Stimulated activated CD4-positive, alpha-beta T cell treated with anti-CD3 and anti-CD28 coated beads, Interleukin-1b, Interleukin-23, amount 100 ng/mL, for 48 hours (primary cell): ENCODE data around the gene MPLKIP.
"Not testable (repeated sequence)": the region's sequence is repeated elsewhere in the genome, so short reads cannot be mapped to it uniquely, and the experiment has no call there.

Experiments
- DNase-seq: peaks from one replicate; pipeline ENCODE4 v3.0.0-alpha.2; 2020

MPLKIP gene

GRCh38 chr7:40122940-40123254 is 11.5 kb downstream of the MPLKIP start:
- DNase-seq, result no peak

- not testable (repeated sequence) for DNase-seq
These were observed 12.1 kb downstream of the MPLKIP start for GRCh38 chr7:40122100-40122939.

GRCh38 chr7:40120020-40120419 is 14.4 kb downstream of the MPLKIP start:
- no peak for DNase-seq

GRCh38 chr7:40118201-40118600 is 16.2 kb downstream of the MPLKIP start:
- DNase-seq, result not testable (repeated sequence)

GRCh38 chr7:40117199-40117598 is 17.2 kb downstream of the MPLKIP start:
- not testable (repeated sequence) for DNase-seq

- no peak for DNase-seq
These were observed 18.5 kb downstream of the MPLKIP start for GRCh38 chr7:40115936-40116335.

- DNase-seq, result no peak
These were observed 28.4 kb downstream of the MPLKIP start for GRCh38 chr7:40105879-40106473.

GRCh38 chr7:40102897-40103296 is 31.5 kb downstream of the MPLKIP start:
- no peak for DNase-seq

- no peak for DNase-seq
These were observed 33.2 kb downstream of the MPLKIP start for GRCh38 chr7:40101201-40101600.

- no peak for DNase-seq
These were observed 34.6 kb downstream of the MPLKIP start for GRCh38 chr7:40099837-40100236.

- no peak for DNase-seq
These were observed 35.6 kb downstream of the MPLKIP start for GRCh38 chr7:40098810-40099209.

GRCh38 chr7:40097728-40098127 is 36.7 kb downstream of the MPLKIP start:
- DNase-seq, result no peak

- no peak for DNase-seq
These were observed 38.6 kb downstream of the MPLKIP start for GRCh38 chr7:40095695-40096327.

- DNase-seq, result no peak
These were observed 39.2 kb downstream of the MPLKIP start for GRCh38 chr7:40095230-40095629.

GRCh38 chr7:40093631-40094350 is 40.6 kb downstream of the MPLKIP start:
- DNase-seq, result no peak

GRCh38 chr7:40092182-40092581 is 42.2 kb downstream of the MPLKIP start:
- DNase-seq, result no peak

GRCh38 chr7:40077849-40078248 is 56.6 kb downstream of the MPLKIP start:
- no peak for DNase-seq
